ENCODE data around the gene RTBDN.

RTBDN gene

DNA sequence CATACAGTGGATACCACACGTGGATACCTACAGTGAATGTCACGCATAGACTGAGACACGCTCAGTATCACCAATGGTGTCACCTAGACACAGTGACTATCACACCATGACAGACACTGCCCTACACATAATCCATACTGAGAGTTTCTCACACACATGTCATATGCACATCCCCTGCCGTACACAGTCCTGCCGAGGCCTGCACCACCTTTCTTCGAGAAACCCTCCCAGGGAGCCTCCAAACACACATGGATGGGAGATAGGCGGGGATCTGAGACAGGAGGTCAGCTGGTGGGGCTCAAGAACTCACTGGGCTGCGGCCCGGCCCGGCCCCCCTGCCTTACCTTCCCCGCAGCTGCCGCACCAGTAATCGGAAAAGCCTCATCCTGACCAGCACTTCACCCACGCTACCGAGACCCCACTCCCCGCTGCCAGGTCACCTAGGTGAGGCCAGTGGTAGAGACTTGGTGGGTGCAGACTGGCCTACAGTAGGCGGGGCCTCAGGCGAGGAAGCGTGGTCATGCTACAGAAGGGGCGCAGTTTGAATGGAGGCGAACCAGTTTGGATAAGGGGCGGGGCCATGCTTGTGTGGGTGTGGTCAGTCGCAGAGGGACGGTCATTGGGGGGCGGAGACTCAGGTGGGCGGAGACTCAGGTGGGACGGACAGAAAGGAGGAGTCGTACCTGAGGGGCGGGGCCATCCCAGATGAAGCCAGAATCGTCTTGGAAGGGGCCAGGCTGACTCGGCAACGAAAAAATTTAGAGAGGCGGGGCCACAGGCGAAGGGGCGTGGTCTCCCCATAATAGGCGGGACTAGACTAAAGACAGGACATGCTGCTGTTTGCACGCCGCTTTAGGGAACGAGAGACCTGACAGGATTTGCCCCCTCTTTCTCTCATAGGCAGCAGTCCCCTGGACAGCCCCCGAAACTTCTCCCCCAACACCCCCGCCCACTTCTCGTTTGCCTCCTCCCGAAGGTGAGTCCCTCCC, 6.0 kb upstream of the RTBDN start:
- no peak for TF ChIP-seq CTCF (IDR thresholded peaks at IDR 0.05; ENCODE audit: low read depth, low read length)
- peak overlapping the region; percentile 38 to 41 for H3K4me3 ChIP-seq (replicated peaks in 1 of 2; ENCODE audit: low read depth in 2 of 2, low read length in 2 of 2)
- DNase-seq (ENCODE audit: low read depth in 2 of 2) = peak; percentile 74 to 83

DNA sequence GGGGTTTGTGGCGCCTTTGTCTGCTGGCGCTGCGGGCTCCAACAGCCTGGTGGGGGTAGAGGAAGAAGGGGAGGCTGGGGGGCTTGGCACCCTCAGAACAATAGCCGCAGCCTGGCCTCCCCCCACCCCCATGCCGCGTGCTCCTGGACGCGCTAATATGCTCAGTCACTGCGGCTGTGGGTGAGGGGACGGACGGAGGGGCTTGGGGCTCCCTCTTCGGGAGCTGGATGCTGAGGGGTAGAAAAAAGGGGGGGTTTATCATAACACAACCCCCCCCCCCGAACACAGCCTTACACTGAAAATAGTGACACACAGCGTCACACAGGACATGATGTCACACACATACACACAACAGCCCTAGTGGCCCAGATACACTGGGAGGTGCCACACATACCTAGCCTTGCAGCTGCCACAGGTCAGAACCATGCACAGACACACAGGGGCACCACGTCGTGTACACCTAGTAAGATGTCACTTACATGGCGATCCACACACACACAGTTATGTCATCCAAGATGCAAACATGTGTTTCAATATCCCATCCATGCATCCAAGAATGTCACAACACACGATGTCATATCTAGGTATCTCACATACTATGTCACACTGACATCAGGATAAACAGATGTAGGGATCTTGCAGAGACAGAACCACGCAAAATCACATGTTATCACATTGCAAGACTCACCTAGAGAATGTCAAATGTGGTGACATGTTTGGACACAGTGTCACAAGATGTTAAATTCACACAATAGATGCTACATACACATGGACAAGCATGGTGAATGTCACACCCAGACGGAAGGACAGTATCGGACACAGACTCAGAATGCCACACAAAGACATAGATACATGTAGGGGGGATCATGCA, 4.7 kb upstream of the RTBDN start:
- TF ChIP-seq CTCF (IDR thresholded peaks at IDR 0.05; ENCODE audit: low read depth, low read length) = no peak
- DNase-seq (ENCODE audit: low read depth in 2 of 2) = no peak
- no peak overlapping the region for H3K4me3 ChIP-seq (replicated peaks in 1 of 2; ENCODE audit: low read depth in 2 of 2, low read length in 2 of 2)

DNA sequence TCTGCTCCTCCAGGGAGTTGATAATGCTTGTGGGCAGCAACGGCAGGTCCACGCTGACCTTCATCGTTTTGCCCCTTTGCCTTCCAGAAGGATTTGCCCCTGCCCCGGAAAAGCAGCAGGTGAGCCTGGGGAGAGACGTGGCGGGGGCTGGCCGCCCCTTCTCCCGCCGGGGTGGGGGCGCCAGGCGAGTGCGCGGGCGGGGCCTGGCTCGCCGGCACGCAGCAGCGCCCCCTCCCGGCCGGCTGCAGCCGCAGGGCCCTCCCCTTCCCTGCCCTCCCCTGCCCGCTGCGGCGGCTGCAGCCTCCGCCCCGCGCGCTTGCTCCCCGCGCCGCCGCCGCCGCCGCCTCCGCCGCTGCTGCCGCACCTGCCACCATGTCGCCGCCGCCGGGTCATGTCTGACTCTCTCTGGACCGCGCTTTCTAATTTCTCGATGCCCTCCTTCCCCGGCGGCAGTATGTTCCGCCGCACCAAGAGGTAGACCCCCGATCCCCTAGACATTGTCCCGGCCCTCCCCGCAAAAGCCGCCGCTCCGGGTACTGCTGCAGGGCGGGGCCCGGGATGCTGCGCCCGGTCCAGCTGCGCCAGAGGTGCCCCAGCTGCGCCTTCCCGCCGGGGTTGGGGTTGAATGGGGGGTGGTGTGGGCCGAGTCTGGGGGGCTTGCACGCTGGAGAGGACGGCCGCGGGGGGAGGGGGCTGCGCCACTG, 4.0 kb upstream of the RTBDN start, which contains the start of gene MAST1:
Gene MAST1, plus strand, starts transcription at position 334 of the 704 bp plus-strand sequence. Its CDS starts 58 bp downstream, at position 392.
- peak within 1 kb of the TSS; percentile 10 to 21 for H3K4me3 ChIP-seq (replicated peaks in 1 of 2; ENCODE audit: low read depth in 2 of 2, low read length in 2 of 2)
- DNase-seq (ENCODE audit: low read depth in 2 of 2) = peak in 1 of 2 donors; percentile 29
- no peak for TF ChIP-seq CTCF (IDR thresholded peaks at IDR 0.05; ENCODE audit: low read depth, low read length)

GRCh38 chr19:12837225-12837624, 2.8 kb upstream of the RTBDN start:
- no peak overlapping the region for H3K4me3 ChIP-seq (replicated peaks in 1 of 2; ENCODE audit: low read depth in 2 of 2, low read length in 2 of 2)
- TF ChIP-seq CTCF (IDR thresholded peaks at IDR 0.05; ENCODE audit: low read depth, low read length) = no peak
- DNase-seq (ENCODE audit: low read depth in 2 of 2) = no peak

DNA sequence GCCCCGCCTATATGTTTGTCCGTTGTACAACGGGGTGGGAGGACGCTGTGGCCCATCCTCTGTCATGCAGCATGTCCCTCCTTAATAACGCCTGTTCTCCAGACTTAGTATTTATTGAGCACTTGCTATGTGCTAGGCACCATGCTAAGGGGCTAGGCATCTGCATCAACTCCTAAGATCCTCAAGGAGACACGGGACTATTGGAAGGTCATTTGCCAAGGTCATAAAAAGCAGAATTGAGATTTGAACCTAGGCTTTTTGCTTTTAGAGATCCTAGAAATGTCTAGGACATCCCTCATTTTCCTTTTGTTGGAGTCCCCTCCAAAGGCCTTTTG, 2.1 kb upstream of the RTBDN start:
- DNase-seq (ENCODE audit: low read depth in 2 of 2) = no peak
- TF ChIP-seq CTCF (IDR thresholded peaks at IDR 0.05; ENCODE audit: low read depth, low read length) = no peak
- no peak overlapping the region for H3K4me3 ChIP-seq (replicated peaks in 1 of 2; ENCODE audit: low read depth in 2 of 2, low read length in 2 of 2)
